ENCODE results near the gene INPP5J. TPM values are rescaled to one million over a fixed set of nuclear protein-coding genes. Genes with fewer than 3 reads are reported as not detected.
A peak's percentile ranks its signal among the peaks of the same experiment; 100 is the strongest.

The INPP5J gene
- total and polyA plus RNA-seq, 3 donors from 2014 or later: 5.2 to 17.2 (median 11.3) TPM

DNA sequence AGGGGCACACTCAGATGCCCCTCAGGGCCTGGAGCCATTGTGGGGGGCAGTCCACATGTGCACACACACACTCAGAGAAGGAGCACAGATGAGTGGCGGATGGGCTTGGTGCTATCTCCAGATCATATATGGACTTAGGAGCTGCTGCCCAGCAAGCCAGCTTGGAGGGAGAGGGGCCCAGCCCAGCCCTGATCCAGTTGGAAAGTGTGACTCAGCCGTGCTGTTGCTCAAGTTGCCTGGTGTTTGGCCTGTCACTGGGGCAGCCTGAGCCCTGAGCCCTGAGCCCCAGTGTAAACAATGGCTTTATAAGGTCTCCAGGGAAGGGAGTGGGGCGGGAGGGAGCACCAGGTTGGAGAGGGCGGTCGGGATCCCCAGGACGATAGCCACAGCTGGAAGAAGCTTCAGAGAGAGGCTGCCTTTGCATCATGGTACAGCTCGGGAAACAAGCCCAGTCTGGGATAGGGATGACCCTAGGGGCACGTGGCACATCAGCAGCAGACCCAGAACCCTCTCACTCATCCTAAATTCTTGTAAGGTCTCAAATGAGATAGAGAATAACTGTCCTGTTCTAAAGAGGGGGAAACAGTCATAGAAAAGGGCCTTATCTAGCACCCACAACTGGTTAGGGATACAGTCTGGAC is 20.2 kb upstream of the INPP5J start:
- no peaks in the 10 kb centered on the region for H3K9me3 ChIP-seq
- TF ChIP-seq, protein P1, sequence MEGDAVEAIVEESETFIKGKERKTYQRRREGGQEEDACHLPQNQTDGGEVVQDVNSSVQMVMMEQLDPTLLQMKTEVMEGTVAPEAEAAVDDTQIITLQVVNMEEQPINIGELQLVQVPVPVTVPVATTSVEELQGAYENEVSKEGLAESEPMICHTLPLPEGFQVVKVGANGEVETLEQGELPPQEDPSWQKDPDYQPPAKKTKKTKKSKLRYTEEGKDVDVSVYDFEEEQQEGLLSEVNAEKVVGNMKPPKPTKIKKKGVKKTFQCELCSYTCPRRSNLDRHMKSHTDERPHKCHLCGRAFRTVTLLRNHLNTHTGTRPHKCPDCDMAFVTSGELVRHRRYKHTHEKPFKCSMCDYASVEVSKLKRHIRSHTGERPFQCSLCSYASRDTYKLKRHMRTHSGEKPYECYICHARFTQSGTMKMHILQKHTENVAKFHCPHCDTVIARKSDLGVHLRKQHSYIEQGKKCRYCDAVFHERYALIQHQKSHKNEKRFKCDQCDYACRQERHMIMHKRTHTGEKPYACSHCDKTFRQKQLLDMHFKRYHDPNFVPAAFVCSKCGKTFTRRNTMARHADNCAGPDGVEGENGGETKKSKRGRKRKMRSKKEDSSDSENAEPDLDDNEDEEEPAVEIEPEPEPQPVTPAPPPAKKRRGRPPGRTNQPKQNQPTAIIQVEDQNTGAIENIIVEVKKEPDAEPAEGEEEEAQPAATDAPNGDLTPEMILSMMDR (IDR thresholded peaks at IDR 0.05): no peak
- no peak for TF ChIP-seq POLR2A (IDR thresholded peaks at IDR 0.05)
- no peaks in the 10 kb centered on the region for H3K4me1 ChIP-seq
- no peak for DNase-seq
- H3K4me3 ChIP-seq: no peak overlapping the region
- H3K27me3 ChIP-seq: no peaks in the 10 kb centered on the region
- 82 to 86% methylated on average over 7 to 8 of the region's 8 CpGs for WGBS, 2 donors
- H3K36me3 ChIP-seq (ENCODE audit: low read depth, missing control alignments): no peaks in the 10 kb centered on the region
- intact Hi-C loops (cut with DNase I; ENCODE audit: low total_unique reads): no loop called here
- peak overlapping the region in 1 of 2 donors; percentile 10 for H3K27ac ChIP-seq

DNA sequence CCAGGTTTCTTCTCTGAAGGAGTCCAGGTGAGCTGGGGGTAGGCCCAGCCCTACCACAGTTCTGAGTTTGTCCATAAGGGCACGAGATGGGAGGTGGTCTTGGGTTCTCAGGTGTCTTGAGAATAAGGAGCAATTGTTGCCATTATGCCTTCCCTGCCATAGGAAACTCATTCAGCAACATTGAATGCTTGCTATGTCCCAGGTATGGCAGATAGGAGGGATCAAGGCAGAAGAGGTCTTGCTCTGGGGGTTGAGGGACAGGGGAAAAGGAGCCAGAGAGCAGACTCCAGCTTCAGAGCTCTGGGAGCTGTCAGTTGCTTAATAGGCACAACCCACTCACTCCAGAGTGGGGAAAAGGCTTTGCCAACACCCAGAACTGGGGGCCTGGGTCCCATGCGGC is 19.7 kb upstream of the INPP5J start:
- H3K9me3 ChIP-seq: no peaks in the 10 kb centered on the region
- intact Hi-C loops (cut with DNase I; ENCODE audit: low total_unique reads): no loop called here
- peak overlapping the region in 1 of 2 donors; percentile 10 for H3K27ac ChIP-seq
- no peaks in the 10 kb centered on the region for H3K27me3 ChIP-seq
- H3K36me3 ChIP-seq (ENCODE audit: low read depth, missing control alignments): no peaks in the 10 kb centered on the region
- WGBS, 2 donors: 85 to 93% methylated on average over 2 of the region's 2 CpGs
- DNase-seq: no peak
- no peak overlapping the region for H3K4me3 ChIP-seq
- H3K4me1 ChIP-seq: no peaks in the 10 kb centered on the region
- TF ChIP-seq POLR2A (IDR thresholded peaks at IDR 0.05): no peak
- TF ChIP-seq, protein P1 (IDR thresholded peaks at IDR 0.05): no peak

DNA sequence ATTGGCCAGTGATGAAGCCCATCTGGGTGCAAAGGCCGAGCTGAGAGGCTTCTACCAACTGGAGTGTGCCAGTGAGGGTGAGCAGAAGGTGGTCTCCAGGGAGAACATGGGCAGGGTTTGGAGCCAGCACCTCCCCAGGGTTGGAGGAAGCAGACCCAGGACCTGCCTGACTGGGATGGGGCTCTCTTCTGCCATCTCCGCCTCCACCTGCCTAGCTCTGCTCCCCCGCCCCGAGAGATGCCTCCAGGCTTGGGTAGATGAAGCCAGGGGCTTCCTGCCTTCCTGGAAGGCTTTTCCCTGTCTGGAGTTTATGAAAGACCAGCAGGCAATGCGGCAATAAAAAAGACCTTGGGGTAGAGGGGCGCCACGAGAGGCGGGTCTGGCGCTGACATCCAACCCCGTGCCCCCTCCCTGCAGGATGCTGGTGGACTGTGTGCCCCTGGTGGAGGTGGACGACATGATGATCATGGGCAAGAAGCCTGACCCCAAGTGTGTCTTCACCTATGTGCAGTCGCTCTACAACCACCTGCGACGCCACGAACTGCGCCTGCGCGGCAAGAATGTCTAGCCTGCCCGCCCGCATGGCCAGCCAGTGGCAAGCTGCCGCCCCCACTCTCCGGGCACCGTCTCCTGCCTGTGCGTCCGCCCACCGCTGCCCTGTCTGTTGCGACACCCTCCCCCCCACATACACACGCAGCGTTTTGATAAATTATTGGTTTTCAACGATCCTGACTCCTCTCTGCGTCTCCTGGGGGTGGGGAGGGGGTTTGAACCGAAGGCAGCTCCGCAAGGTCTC is 18.7 kb upstream of the INPP5J start:
- no peaks in the 10 kb centered on the region for H3K36me3 ChIP-seq (ENCODE audit: low read depth, missing control alignments)
- H3K4me1 ChIP-seq: no peaks in the 10 kb centered on the region
- peak overlapping the region; percentile 1 to 37 for H3K4me3 ChIP-seq
- 66 to 75% methylated on average over 33 of the region's 33 CpGs for WGBS, 2 donors
- H3K9me3 ChIP-seq: no peaks in the 10 kb centered on the region
- TF ChIP-seq POLR2A (IDR thresholded peaks at IDR 0.05): no peak
- TF ChIP-seq, protein P1 (IDR thresholded peaks at IDR 0.05): no peak
- DNase-seq: peak; percentile 56
- H3K27ac ChIP-seq: no peak overlapping the region
- no peaks in the 10 kb centered on the region for H3K27me3 ChIP-seq
- intact Hi-C loops (cut with DNase I; ENCODE audit: low total_unique reads): no loop called here

DNA sequence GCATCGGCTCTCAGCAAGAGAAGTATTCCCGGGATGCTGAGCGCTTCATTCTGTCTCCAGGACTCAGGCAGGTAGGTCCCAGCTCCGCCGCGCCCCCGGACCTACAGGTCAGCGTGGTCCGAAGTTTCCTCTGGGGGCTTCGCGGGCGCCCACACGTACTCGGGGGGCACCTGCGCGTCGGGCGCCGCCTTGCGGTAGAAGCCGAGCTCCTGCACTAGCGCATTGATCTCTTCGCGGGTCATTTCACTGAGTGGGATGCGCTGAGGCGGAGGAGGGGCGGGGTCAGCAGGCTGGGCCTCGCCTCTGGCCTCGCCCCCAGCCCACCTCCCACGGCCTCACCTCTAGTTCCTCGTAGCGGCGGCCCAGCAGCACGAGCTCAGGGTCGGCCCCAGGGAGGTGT is 17.9 kb upstream of the INPP5J start:
- H3K4me3 ChIP-seq: peak overlapping the region; percentile 1 to 37
- no peaks in the 10 kb centered on the region for H3K36me3 ChIP-seq (ENCODE audit: low read depth, missing control alignments)
- WGBS, 2 donors: 49 to 51% methylated on average over 18 to 22 of the region's 35 CpGs
- no peaks in the 10 kb centered on the region for H3K27me3 ChIP-seq
- no peak overlapping the region for H3K27ac ChIP-seq
- no peaks in the 10 kb centered on the region for H3K4me1 ChIP-seq
- peak; percentile 67 for DNase-seq
- TF ChIP-seq, protein P1 (IDR thresholded peaks at IDR 0.05): peak; percentile 24 to 37 (median 33)
- TF ChIP-seq POLR2A (IDR thresholded peaks at IDR 0.05): no peak
- H3K9me3 ChIP-seq: no peaks in the 10 kb centered on the region
- intact Hi-C loops (cut with DNase I; ENCODE audit: low total_unique reads): no loop called here

Measured in testis (tissue), 3 donors.